Activated gamma-delta T cell treated with Interleukin-2 at 50 U/mL for 16 hours (primary cell): ENCODE data around the gene YPEL1.
"Not testable (repeated sequence)": the region's sequence is repeated elsewhere in the genome, so short reads cannot be mapped to it uniquely, and the experiment has no call there.

Experiments used
- DNase-seq: peaks from one replicate; pipeline ENCODE4 v3.0.0-alpha.2; 2020

The YPEL1 gene

GRCh38 chr22:21720191-21720859 is 15.3 kb downstream of the YPEL1 start:
- DNase-seq = not testable (repeated sequence)

GRCh38 chr22:21719024-21719423 is 16.6 kb downstream of the YPEL1 start:
- DNase-seq = no peak

- DNase-seq = no peak
Observed at GRCh38 chr22:21718499-21718898, 17.1 kb downstream of the YPEL1 start.

GRCh38 chr22:21716395-21717122 is 19.0 kb downstream of the YPEL1 start:
- not testable (repeated sequence) for DNase-seq

- no peak for DNase-seq
Observed at GRCh38 chr22:21714786-21715185, 20.8 kb downstream of the YPEL1 start.

GRCh38 chr22:21714059-21714770 is 21.4 kb downstream of the YPEL1 start:
- DNase-seq = no peak

GRCh38 chr22:21713428-21714058 is 22.1 kb downstream of the YPEL1 start:
- no peak for DNase-seq

- peak; percentile 60 for DNase-seq
Observed at GRCh38 chr22:21712751-21713427, 22.7 kb downstream of the YPEL1 start.

GRCh38 chr22:21711851-21712250 is 23.7 kb downstream of the YPEL1 start:
- DNase-seq = no peak

- no peak for DNase-seq
Observed at GRCh38 chr22:21710156-21710555, 25.4 kb downstream of the YPEL1 start.

GRCh38 chr22:21709688-21710087 is 25.9 kb downstream of the YPEL1 start:
- DNase-seq = no peak

GRCh38 chr22:21708960-21709359 is 26.6 kb downstream of the YPEL1 start:
- DNase-seq = no peak

- no peak for DNase-seq
Observed at GRCh38 chr22:21707677-21708076, 27.9 kb downstream of the YPEL1 start.

- no peak for DNase-seq
Observed at GRCh38 chr22:21703684-21704316, 31.8 kb downstream of the YPEL1 start.

GRCh38 chr22:21702700-21703683 is 32.6 kb downstream of the YPEL1 start:
- no peak for DNase-seq

GRCh38 chr22:21702094-21702493 is 33.5 kb downstream of the YPEL1 start:
- DNase-seq = no peak

- no peak for DNase-seq
Observed at GRCh38 chr22:21701384-21701971, 34.1 kb downstream of the YPEL1 start.

- DNase-seq = no peak
Observed at GRCh38 chr22:21700822-21701221, 34.8 kb downstream of the YPEL1 start.

- DNase-seq = no peak
Observed at GRCh38 chr22:21699643-21700042, 36.0 kb downstream of the YPEL1 start.
